Effector memory CD4-positive, alpha-beta T cell (primary cell): ENCODE measurements around the gene TPH2.

ENCODE experiments used
- DNase-seq, 3 donors: peaks; one replicate each; pipeline ENCODE4 v3.0.0-alpha.2; 2020
- H3K27ac ChIP-seq: 2 replicates; pipeline ENCODE4 v1.7.0; 2013; ENCODE audit warnings: mild to moderate bottlenecking, low read length, moderate library complexity; ENCODE audit not compliant: insufficient read depth, poor library complexity, severe bottlenecking
- H3K27me3 ChIP-seq: replicated peaks from 2 replicates; pipeline ENCODE4 v1.7.0; 2013; ENCODE audit warnings: mild to moderate bottlenecking, low read length; ENCODE audit not compliant: insufficient read depth, control insufficient read depth, poor library complexity, severe bottlenecking
- H3K36me3 ChIP-seq: 2 replicates; pipeline ENCODE4 v1.7.0; 2013; ENCODE audit warnings: mild to moderate bottlenecking, low read length, moderate library complexity; ENCODE audit not compliant: control insufficient read depth, insufficient read depth
- H3K4me1 ChIP-seq: 2 replicates; pipeline ENCODE4 v1.7.0; 2013; ENCODE audit warnings: low read length, mild to moderate bottlenecking; ENCODE audit not compliant: control insufficient read depth, insufficient read depth, poor library complexity, severe bottlenecking
- H3K4me3 ChIP-seq: 2 replicates; pipeline ENCODE4 v1.7.0; 2013; ENCODE audit warnings: low read length, low read depth, mild to moderate bottlenecking; ENCODE audit not compliant: insufficient read depth, poor library complexity, severe bottlenecking
- H3K9me3 ChIP-seq: 2 replicates; pipeline ENCODE4 v1.7.0; 2013; ENCODE audit warnings: mild to moderate bottlenecking, low read length, moderate library complexity; ENCODE audit not compliant: control insufficient read depth

TPH2 gene

DNA sequence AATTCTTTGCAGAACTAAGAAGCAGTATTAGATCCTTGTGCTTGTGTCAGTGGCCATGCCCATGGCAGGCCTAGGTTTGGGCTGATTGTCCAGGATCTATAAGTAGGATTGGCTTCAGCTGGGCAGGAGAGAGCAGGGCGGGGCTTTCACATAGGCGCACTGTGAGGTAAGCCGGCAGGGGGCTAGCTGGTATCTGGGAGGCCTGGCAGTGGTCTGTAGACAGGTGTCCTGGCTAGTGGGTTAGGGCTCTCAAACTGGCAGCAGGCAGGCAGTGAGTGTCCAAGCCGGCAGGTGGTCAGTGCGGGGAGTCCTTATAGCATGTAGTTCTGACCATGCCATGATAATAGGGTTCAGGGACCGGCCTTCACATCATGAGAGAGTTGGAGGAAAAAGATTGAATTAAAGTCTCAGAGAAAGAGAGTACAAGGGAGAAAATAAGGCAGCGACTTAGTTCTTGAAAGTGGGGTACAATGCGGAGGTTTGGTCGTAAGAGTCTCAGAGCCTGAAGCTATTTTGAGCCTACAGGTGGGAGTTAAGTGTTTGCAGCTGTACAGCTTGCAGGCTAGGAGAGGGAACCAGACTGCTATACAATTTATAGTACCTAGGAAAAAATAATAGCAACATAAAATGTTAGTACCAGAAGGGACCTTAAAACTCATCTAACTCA lies 137.4 kb downstream of the TPH2 start:
- H3K4me3 ChIP-seq = no peak overlapping the region
- H3K9me3 ChIP-seq = no peaks in the 10 kb centered on the region
- no peak for DNase-seq
- no peaks in the 10 kb centered on the region for H3K27me3 ChIP-seq
- H3K36me3 ChIP-seq = no peaks in the 10 kb centered on the region
- H3K27ac ChIP-seq = no peak overlapping the region
- H3K4me1 ChIP-seq = no peaks in the 10 kb centered on the region

DNA sequence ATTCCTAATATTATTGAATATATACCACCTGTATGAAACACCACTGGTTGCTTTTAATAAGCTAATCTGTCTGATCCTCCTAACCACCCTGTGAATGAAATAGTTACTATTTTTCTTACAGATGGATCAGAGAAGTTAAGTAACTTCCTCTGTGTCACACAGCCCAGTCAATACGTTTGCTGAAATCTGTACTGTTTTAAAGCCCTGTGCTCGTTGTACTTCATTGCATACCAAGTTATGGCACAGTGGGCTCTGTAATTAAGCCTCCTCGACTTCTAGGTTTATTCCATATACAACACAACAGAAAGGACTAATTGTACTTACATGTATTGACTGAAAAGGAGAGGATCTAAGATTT lies 137.9 kb downstream of the TPH2 start:
- no peaks in the 10 kb centered on the region for H3K27me3 ChIP-seq
- no peak for DNase-seq
- no peak overlapping the region for H3K4me3 ChIP-seq
- H3K9me3 ChIP-seq = no peaks in the 10 kb centered on the region
- H3K27ac ChIP-seq = no peak overlapping the region
- H3K36me3 ChIP-seq = no peaks in the 10 kb centered on the region
- no peaks in the 10 kb centered on the region for H3K4me1 ChIP-seq

DNA sequence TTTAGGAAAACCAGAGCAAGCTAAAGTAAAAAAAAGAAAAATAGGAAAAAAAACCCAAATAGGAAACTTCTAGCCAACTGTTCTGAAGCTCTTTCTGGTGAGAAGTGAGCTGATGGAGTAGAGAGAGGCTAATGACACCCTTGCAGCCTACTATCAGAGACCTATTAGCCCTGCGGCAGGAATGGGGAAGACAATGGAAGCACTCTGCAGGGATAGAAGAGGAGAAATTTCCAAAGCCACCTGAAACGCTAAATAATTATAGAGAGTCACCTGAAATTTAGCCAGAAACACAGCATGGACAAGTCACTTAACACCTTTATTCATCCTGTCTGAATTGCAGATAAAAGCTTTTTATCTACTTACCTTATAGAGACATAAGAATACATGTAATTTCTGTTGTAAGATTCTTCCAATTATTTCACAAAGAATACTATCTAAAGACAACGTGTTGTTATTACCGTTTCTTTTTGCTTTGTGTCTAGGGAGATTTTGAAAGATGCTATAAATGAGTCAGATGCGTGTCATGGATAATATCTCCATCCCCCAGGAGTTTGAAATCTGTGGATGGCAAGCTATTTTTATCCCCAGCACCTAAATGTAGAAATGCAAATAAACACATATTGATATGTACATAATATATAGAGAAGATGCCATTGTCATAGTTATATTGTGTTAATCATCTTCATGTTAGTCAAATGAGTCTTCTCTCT lies 138.6 kb downstream of the TPH2 start:
- H3K4me1 ChIP-seq = no peaks in the 10 kb centered on the region
- no peaks in the 10 kb centered on the region for H3K9me3 ChIP-seq
- no peak overlapping the region for H3K27ac ChIP-seq
- H3K4me3 ChIP-seq = no peak overlapping the region
- no peaks in the 10 kb centered on the region for H3K36me3 ChIP-seq
- DNase-seq = no peak
- H3K27me3 ChIP-seq = no peaks in the 10 kb centered on the region

DNA sequence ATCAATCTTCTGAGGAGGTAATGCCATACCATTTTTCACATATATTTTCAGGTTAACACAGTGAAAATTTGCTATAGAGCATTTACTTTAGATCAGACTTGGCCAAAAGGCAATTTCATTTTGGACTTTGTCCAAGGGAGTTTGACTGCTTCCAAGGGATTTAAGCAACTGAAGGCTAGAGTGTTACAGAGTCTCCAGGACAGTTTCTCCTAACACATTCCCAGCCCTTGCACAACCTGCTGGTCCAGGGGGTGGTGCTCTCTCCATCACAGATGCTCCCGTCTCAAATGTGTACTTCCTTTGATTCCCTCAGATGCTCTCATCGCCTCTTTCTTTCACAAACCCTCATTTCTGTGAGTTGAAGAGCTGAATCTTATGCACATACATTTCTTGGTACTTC lies 143.1 kb downstream of the TPH2 start:
- Histone ChIP-seq H3K36me3 (no peaks in the 10 kb centered on the region), H3K4me1 (no peaks in the 10 kb centered on the region), H3K27me3 (no peaks in the 10 kb centered on the region), H3K9me3 (no peaks in the 10 kb centered on the region), H3K27ac (no peak overlapping the region), H3K4me3 (no peak overlapping the region)
- DNase-seq = no peak
